Activated CD8-positive, alpha-beta memory T cell treated with anti-CD3 and anti-CD28 coated beads, Interleukin-2, amount 10 ng/mL, durations not matched to agents 7 days and 5 days (primary cell): ENCODE measurements around the gene C1orf232. TPM values are rescaled to one million over a fixed set of nuclear protein-coding genes. Genes with fewer than 3 reads are reported as not detected.
A peak's percentile ranks its signal among the peaks of the same experiment; 100 is the strongest.

Experiments used
- ATAC-seq: fragments of 150-1000 bp; cut with Tn5 transposase; one replicate; pipeline ENCODE4 v1.10.0; 2021; ENCODE audit warnings: moderate library complexity
- CTCF ChIA-PET: fragments of 350-600 bp; sonication (Branson Sonifier 250); formaldehyde crosslinking; loops from one replicate; lab custom pipeline; 2021; ENCODE audit warnings: antibody characterized with exemption; lab: Charles Lee
- DNase-seq: peaks from one replicate; pipeline ENCODE4 v3.0.0-alpha.2; 2020
- H3K27ac Mint-ChIP-seq: one replicate; pipeline ENCODE4 v1.8.0; 2021; ENCODE audit warnings: mild to moderate bottlenecking, mixed read lengths
- H3K27me3 Mint-ChIP-seq: one replicate; pipeline ENCODE4 v1.8.0; 2021; ENCODE audit warnings: mixed read lengths
- H3K36me3 Mint-ChIP-seq: one replicate; pipeline ENCODE4 v1.8.0; 2021; ENCODE audit warnings: mild to moderate bottlenecking, mixed read lengths
- H3K4me1 Mint-ChIP-seq: one replicate; pipeline ENCODE4 v1.8.0; 2021; ENCODE audit warnings: mixed read lengths
- H3K4me3 Mint-ChIP-seq: one replicate; pipeline ENCODE4 v1.8.0; 2021; ENCODE audit warnings: mild to moderate bottlenecking, moderate library complexity, mixed read lengths
- H3K9me3 Mint-ChIP-seq: one replicate; pipeline ENCODE4 v1.8.0; 2022; ENCODE audit warnings: low read depth, mixed read lengths
- total RNA-seq, 2 experiments: library from RNA; stranded (reverse); gene quantifications; one replicate each; pipeline ENCODE4 v1.2.3, GENCODE V29; 2021

C1orf232 gene
- total RNA-seq, 2 experiments from 2014 or later, result not detected

DNA sequence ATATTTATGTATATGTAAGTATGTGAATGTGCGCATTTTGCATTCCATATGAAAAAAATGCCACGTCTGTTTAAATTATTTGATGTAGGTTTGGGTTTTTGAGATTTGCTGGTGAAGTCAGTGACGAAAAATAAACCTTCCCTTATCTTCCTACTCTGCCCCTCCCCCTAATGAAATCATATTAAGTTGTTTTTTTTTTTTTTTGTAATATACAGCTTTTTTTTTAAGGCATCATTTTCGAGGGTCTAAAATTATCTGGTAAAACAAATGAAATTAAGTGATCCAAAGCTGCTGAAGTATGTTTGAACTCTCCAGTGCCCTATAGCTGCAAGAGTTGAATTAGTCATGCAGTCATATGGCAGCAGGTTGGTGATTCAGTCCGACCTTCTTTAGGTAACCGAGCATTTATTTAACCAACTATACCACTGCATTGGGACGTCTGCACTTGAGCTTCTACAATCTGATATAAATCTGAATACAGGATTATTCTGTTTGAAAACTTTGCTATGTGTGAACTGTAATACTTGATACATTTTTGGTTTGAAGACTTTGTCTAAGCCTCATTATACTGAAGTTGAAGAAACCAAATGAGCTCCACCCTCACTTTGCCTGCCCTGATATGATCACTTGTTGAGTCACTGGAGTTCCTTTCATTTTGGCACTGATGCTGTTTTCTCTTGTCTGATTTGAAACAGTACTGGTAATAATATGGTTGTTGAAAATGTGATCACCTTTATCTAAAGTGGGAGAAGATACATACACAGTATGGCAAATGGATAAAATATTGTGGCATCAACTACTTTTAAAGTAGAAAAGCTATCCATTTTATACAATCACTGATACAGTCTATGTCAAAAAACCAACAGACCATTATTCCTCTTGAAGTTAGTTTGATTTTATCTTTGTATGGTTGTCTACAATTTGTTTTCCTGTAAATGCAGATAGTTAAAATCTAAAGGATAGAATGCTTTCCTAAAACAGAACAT lies 45.5 kb downstream of the C1orf232 start:
- ATAC-seq (peak; percentile 55), DNase-seq (peak; percentile 55)
- Mint-ChIP-seq H3K4me3 (peak overlapping the region; percentile 22), H3K27ac (peak overlapping the region; percentile 85), H3K27me3 (no peaks in the 10 kb centered on the region), H3K9me3 (no peaks in the 10 kb centered on the region), H3K36me3 (peaks cover 42% of the 10 kb centered on the region), H3K4me1 (peaks cover 72% of the 10 kb centered on the region)
- CTCF ChIA-PET, result interaction anchor here (1.0 to 7.6 kb wide), 14 partner anchors 12 to 294 kb away, joined by 3 to 66 read pairs (median 7); partner anchors contain the start of genes CEP85, PAFAH2, PDIK1L and ZNF593

DNA sequence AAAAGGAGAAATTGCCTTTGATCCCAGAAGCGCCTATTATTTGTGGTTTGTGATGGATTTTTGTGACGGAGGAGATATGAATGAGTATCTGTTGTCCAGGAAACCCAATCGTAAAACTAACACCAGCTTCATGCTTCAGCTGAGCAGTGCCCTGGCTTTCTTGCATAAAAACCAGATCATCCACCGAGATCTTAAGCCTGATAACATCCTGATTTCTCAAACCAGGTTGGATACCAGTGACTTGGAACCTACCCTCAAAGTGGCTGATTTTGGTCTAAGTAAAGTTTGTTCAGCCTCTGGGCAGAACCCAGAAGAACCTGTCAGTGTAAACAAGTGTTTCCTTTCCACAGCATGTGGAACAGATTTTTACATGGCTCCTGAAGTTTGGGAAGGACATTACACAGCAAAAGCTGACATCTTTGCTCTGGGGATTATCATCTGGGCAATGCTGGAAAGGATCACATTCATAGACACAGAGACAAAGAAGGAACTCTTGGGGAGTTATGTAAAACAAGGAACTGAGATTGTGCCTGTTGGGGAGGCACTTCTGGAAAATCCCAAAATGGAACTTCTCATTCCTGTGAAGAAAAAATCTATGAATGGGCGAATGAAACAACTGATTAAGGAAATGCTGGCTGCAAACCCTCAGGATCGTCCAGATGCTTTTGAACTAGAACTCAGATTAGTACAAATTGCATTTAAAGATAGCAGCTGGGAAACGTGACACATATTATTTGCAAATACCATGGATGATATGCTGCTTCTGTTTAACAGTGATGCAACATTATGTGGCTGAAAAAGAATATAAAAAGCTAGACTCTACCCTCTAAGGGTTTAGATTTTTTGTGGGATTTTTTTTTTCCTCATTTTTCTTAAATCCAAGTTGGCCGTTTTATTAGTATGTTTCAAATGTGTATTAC lies 46.6 kb downstream of the C1orf232 start:
- Mint-ChIP-seq H3K4me1 (peaks cover 61% of the 10 kb centered on the region), H3K27me3 (no peaks in the 10 kb centered on the region), H3K4me3 (no peak overlapping the region), H3K27ac (peak overlapping the region; percentile 67), H3K9me3 (no peaks in the 10 kb centered on the region), H3K36me3 (peaks cover 47% of the 10 kb centered on the region)
- no peak for ATAC-seq
- CTCF ChIA-PET, result interaction anchor here (1.1 to 7.6 kb wide), 11 partner anchors 11 to 295 kb away, joined by 3 to 66 read pairs (median 9); partner anchors contain the start of genes CEP85, PAFAH2, PDIK1L and ZNF593
- no peak for DNase-seq

DNA sequence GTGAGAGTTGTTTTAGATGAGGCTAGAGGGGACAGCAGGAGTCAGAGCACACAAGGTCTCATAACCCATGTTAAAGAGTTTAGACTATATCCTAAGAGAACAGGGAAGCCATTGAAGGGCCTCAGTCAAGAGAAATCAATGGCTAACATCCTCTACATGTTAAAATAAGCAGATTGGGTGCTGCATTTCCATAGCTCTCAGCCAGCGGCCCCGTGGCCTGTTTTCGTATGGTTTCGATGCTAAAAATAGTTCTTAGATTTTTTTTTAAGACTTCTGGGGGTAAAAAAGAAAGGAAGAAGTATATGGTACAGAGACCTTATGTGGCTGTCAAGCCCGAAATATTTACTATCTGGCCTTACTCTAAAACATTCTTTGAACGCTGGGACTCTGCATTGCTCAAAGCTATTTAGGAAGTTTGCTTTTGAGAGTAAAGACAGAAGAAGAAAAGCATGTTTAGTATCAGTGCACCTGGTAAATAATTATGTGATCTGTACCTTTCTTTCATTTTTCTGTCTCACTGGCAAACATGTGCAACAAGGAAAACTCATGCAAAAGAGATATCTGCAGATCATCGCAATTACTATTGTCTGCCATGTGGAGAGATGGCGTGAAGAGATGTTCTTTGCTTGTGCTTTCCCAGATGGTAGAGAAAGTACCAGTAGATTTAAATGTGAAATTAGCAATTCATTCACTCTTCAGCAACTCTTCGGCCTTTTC lies 48.7 kb downstream of the C1orf232 start:
- ATAC-seq, result no peak
- Mint-ChIP-seq H3K9me3 (no peaks in the 10 kb centered on the region), H3K36me3 (peaks cover 44% of the 10 kb centered on the region), H3K4me1 (peaks cover 46% of the 10 kb centered on the region), H3K4me3 (no peak overlapping the region), H3K27ac (peak overlapping the region; percentile 52), H3K27me3 (no peaks in the 10 kb centered on the region)
- no peak for DNase-seq
- CTCF ChIA-PET, result interaction anchor here (1.1 to 2.8 kb wide), 2 partner anchors 15 to 24 kb away, joined by 3 to 18 read pairs; no protein-coding TSS in a partner anchor

DNA sequence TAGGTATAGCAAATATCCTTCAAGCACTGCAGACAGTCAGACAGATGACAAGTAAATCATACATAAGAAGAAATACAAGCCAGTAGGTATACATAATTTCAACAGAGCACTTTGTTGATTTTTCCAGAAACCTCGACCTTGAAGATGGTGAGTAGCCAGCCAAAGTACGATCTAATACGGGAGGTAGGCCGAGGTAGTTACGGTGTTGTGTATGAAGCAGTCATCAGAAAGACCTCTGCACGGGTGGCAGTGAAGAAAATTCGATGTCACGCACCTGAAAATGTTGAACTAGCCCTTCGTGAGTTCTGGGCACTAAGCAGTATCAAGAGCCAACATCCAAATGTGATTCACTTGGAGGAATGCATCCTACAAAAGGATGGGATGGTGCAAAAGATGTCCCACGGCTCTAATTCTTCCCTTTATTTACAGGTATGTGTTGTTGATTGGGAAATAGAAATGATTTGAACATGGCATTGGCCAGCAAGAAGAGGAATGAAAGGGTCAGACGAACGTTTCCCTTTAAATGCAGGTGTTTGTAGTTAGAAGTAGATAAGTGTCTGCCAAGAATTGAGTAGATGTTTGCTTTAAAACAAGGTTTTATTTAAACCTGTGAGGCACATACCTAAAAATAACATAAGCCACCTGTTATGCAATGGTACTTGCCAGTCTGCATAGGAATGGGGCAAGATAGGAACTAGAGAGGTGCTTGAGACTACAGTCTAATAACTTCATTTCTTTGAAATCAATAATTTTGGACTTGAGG lies 54.4 kb downstream of the C1orf232 start:
- ATAC-seq (no peak), DNase-seq (peak; percentile 23)
- no peak overlapping the region for H3K4me3 Mint-ChIP-seq
- no peaks in the 10 kb centered on the region for H3K27me3 Mint-ChIP-seq
- no peaks in the 10 kb centered on the region for H3K9me3 Mint-ChIP-seq
- CTCF ChIA-PET, result interaction anchor here (0.8 to 5.5 kb wide), 8 partner anchors 10 to 120 kb away, joined by 3 to 66 read pairs (median 4); partner anchors contain the start of genes CEP85 and PAFAH2
- H3K4me1 Mint-ChIP-seq, result peaks cover 37% of the 10 kb centered on the region
- peaks cover 31% of the 10 kb centered on the region for H3K36me3 Mint-ChIP-seq
- no peak overlapping the region for H3K27ac Mint-ChIP-seq

Other genes with a start within 250 kb of the C1orf232 start
- 1 to 10 TPM; 9.0 to 9.2 TPM for gene PAFAH2, start 170.9 kb downstream of the C1orf232 start, total RNA-seq
- not detected for gene EXTL1, start 147.2 kb downstream of the C1orf232 start, total RNA-seq
- not detected for gene SLC30A2, start 122.8 kb downstream of the C1orf232 start, total RNA-seq
- not detected for gene TRIM63, start 101.3 kb downstream of the C1orf232 start, total RNA-seq
- gene PDIK1L, start 57.1 kb downstream of the C1orf232 start, total RNA-seq, result 10 to 100 TPM; 18.3 to 20.2 TPM
- gene FAM110D, start 9.9 kb downstream of the C1orf232 start, total RNA-seq, result not detected
- 10 to 100 TPM; 40.1 to 48.1 TPM for gene ZNF593, start 945 bp upstream of the C1orf232 start, total RNA-seq
- not detected for gene ZNF593OS, start 2.9 kb upstream of the C1orf232 start, total RNA-seq
- 1 to 10 TPM; 1.4 to 1.5 TPM for gene CNKSR1, start 8.5 kb upstream of the C1orf232 start, total RNA-seq
- under 1 TPM in 1 of 2 experiments, not detected in 1; 0.15 TPM for gene CATSPER4, start 21.6 kb upstream of the C1orf232 start, total RNA-seq
- 10 to 100 TPM; 42.0 to 56.3 TPM for gene CEP85, start 65.2 kb upstream of the C1orf232 start, total RNA-seq
- gene SH3BGRL3, start 111.1 kb upstream of the C1orf232 start, total RNA-seq, result 100 to 1,000 TPM; 562 to 632 TPM
- 10 to 100 TPM; 27.7 to 39.3 TPM for gene UBXN11, start 137.7 kb upstream of the C1orf232 start, total RNA-seq
- gene CD52, start 149.0 kb upstream of the C1orf232 start, total RNA-seq, result 100 to 1,000 TPM; 951 to 971 TPM
- gene CRYBG2, start 185.2 kb upstream of the C1orf232 start, total RNA-seq, result 1 to 10 TPM; 5.7 to 8.6 TPM
- 10 to 100 TPM in 1 of 2 experiments, 1 to 10 TPM in 1; 7.0 to 26.3 TPM for gene ZNF683, start 203.8 kb upstream of the C1orf232 start, total RNA-seq
- gene LIN28A, start 241.9 kb upstream of the C1orf232 start, total RNA-seq, result not detected